H1 (cell line): Measurements from ENCODE around the gene AP2A2. TPM values are rescaled to one million over a fixed set of nuclear protein-coding genes. Genes with fewer than 3 reads are reported as not detected.

ENCODE experiments used
- CTCF ChIA-PET: fragments of 300-600 bp; sonication (Branson Sonifier 250); formaldehyde crosslinking; loops from one replicate; lab custom pipeline; 2021; ENCODE audit not compliant: partially characterized antibody; lab: Charles Lee
- POLR2A ChIA-PET: fragments of 300-600 bp; sonication (Branson Sonifier 250); formaldehyde crosslinking; loops from one replicate; lab custom pipeline; 2021; ENCODE audit warnings: inconsistent platforms; ENCODE audit not compliant: partially characterized antibody; lab: Charles Lee
- DNase-seq, 2 experiments: peaks; one replicate each; pipeline versions ENCODE4 v3.0.0 to v3.0.0-alpha.2; 2010 to 2022; ENCODE audit warnings: low spot score in 2 of 2, low read depth in 1 of 2, mixed read lengths in 1 of 2
- FAIRE-seq: peaks from 2 replicates; lab custom pipeline; 2011; peaks lifted over from hg19 to GRCh38; lab: Jason Lieb, UNC
- H2AFZ ChIP-seq: 2 replicates; pipeline ENCODE4 v1.8.1; 2012; ENCODE audit warnings: low read length, inconsistent platforms
- H2AK5ac ChIP-seq: 2 replicates; pipeline ENCODE4 v1.6.1; 2013; ENCODE audit warnings: low read depth, low read length
- H2BK120ac ChIP-seq: replicated peaks from 2 replicates; pipeline ENCODE3; 2013; ENCODE audit warnings: low read depth, low read length, inconsistent platforms
- H2BK12ac ChIP-seq: 2 replicates; pipeline ENCODE4 v1.6.1; 2013; ENCODE audit warnings: low read depth, low read length
- H2BK15ac ChIP-seq: 2 replicates; pipeline ENCODE4 v1.6.1; 2013; ENCODE audit warnings: low read length
- H2BK20ac ChIP-seq: 2 replicates; pipeline ENCODE4 v1.6.1; 2013; ENCODE audit warnings: low read length
- H2BK5ac ChIP-seq: 2 replicates; pipeline ENCODE4 v1.6.1; 2013; ENCODE audit warnings: low read depth, low read length
- H3K14ac ChIP-seq: 2 replicates; pipeline ENCODE4 v1.6.1; 2013; ENCODE audit warnings: inconsistent platforms; ENCODE audit not compliant: insufficient read length
- H3K18ac ChIP-seq: 2 replicates; pipeline ENCODE4 v1.6.1; 2013; ENCODE audit warnings: low read length; ENCODE audit errors: extremely low read depth
- H3K23ac ChIP-seq: 2 replicates; pipeline ENCODE4 v1.6.1; 2013; ENCODE audit warnings: inconsistent platforms; ENCODE audit not compliant: insufficient read length
- H3K23me2 ChIP-seq: 2 replicates; pipeline ENCODE4 v1.6.1; 2013; ENCODE audit warnings: low read depth, low read length
- H3K27ac ChIP-seq: 2 replicates; pipeline ENCODE4 v1.6.1; 2011; ENCODE audit warnings: low read depth, low read length, inconsistent platforms
- H3K27me3 ChIP-seq, 4 experiments: replicated peaks in 1 of 4; 1 replicate in 1 of 4; 2 replicates in 3 of 4; pipeline versions ENCODE4 v1.6.1 to v1.8.1; 2011 to 2013; ENCODE audit warnings: low read length in 3 of 4, mild to moderate bottlenecking in 3 of 4, inconsistent platforms in 2 of 4, mixed read lengths in 2 of 4, moderate library complexity in 1 of 4; ENCODE audit not compliant: control insufficient read depth in 3 of 4, insufficient read depth in 3 of 4; ENCODE audit errors: extremely low read depth in 1 of 4
- H3K36me3 ChIP-seq, 4 experiments: 2 replicates each; pipeline versions ENCODE4 v1.6.1 to v1.8.1; 2011 to 2013; ENCODE audit warnings: mild to moderate bottlenecking in 4 of 4, low read length in 3 of 4, moderate library complexity in 2 of 4, control low read depth in 1 of 4, inconsistent platforms in 1 of 4; ENCODE audit not compliant: insufficient read depth in 4 of 4, control insufficient read depth in 2 of 4
- H3K4ac ChIP-seq: replicated peaks from 2 replicates; pipeline ENCODE3; 2013; ENCODE audit warnings: low read length, low read depth, mixed read lengths, inconsistent platforms; ENCODE audit not compliant: insufficient read length
- H3K4me1 ChIP-seq, 4 experiments: replicated peaks in 1 of 4; 1 replicate in 1 of 4; 2 replicates in 3 of 4; pipeline versions ENCODE4 v1.6.1 to v1.8.1; 2011 to 2013; ENCODE audit warnings: low read length in 3 of 4, inconsistent platforms in 2 of 4, mixed read lengths in 1 of 4; ENCODE audit not compliant: insufficient read depth in 4 of 4, control insufficient read depth in 3 of 4
- H3K4me2 ChIP-seq, 2 experiments: 2 replicates each; pipeline versions ENCODE4 v1.6.1 to v1.8.1; 2011 to 2013; ENCODE audit warnings: low read depth in 2 of 2, low read length in 2 of 2, control low read depth in 1 of 2, inconsistent platforms in 1 of 2, mild to moderate bottlenecking in 1 of 2; ENCODE audit not compliant: insufficient read depth in 1 of 2
- H3K4me3 ChIP-seq, 4 experiments: fragments of 200-600, 300-600 bp in 1 of 4; sonication (generic), shearing (Covaris generic), sonication (Bioruptor Twin) in 1 of 4; 2 replicates each; pipeline versions ENCODE4 v1.5.1 to v1.8.1; 2011 to 2016; ENCODE audit warnings: low read length in 4 of 4, low read depth in 3 of 4, control low read depth in 2 of 4, inconsistent platforms in 2 of 4, mild to moderate bottlenecking in 2 of 4, mixed read lengths in 1 of 4, moderate library complexity in 1 of 4; ENCODE audit not compliant: insufficient read depth in 2 of 4; ENCODE audit errors: extremely low read depth in 1 of 4
- H3K56ac ChIP-seq: replicated peaks from 2 replicates; pipeline ENCODE3; 2013; ENCODE audit warnings: low read depth, mild to moderate bottlenecking, mixed read lengths, low read length, inconsistent platforms; ENCODE audit not compliant: insufficient read length
- H3K79me1 ChIP-seq: 2 replicates; pipeline ENCODE4 v1.6.1; 2013; ENCODE audit warnings: low read depth, low read length, control low read depth
- H3K79me2 ChIP-seq, 2 experiments: 2 replicates each; pipeline versions ENCODE4 v1.6.1 to v1.8.1; 2012 to 2013; ENCODE audit warnings: low read length in 2 of 2, mild to moderate bottlenecking in 2 of 2, inconsistent platforms in 1 of 2; ENCODE audit not compliant: insufficient read depth in 2 of 2, control insufficient read depth in 1 of 2
- H3K9ac ChIP-seq, 4 experiments: replicated peaks in 1 of 4; 1 replicate in 1 of 4; 2 replicates in 3 of 4; pipeline versions ENCODE4 v1.6.1 to v1.8.1; 2011 to 2013; ENCODE audit warnings: low read depth in 3 of 4, low read length in 3 of 4, control low read depth in 2 of 4, mild to moderate bottlenecking in 2 of 4, moderate library complexity in 2 of 4, inconsistent platforms in 1 of 4; ENCODE audit errors: extremely low read depth in 1 of 4
- H3K9me3 ChIP-seq, 2 experiments: 2 replicates each; pipeline versions ENCODE4 v1.6.1 to v1.8.1; 2012 to 2013; ENCODE audit warnings: mild to moderate bottlenecking in 2 of 2, moderate library complexity in 2 of 2, control low read depth in 1 of 2, inconsistent platforms in 1 of 2, low read depth in 1 of 2, low read length in 1 of 2, mixed read lengths in 1 of 2; ENCODE audit not compliant: insufficient read depth in 2 of 2
- H4K20me1 ChIP-seq, 2 experiments: replicated peaks in 1 of 2; 2 replicates each; pipeline versions ENCODE3 to v1.8.1; 2011 to 2013; ENCODE audit warnings: inconsistent platforms in 2 of 2, low read length in 2 of 2, mild to moderate bottlenecking in 1 of 2; ENCODE audit not compliant: insufficient read depth in 2 of 2, control insufficient read depth in 1 of 2
- H4K5ac ChIP-seq: 2 replicates; pipeline ENCODE4 v1.6.1; 2013; ENCODE audit warnings: low read length, low read depth, mixed read lengths, inconsistent platforms; ENCODE audit not compliant: insufficient read length
- H4K8ac ChIP-seq: 2 replicates; pipeline ENCODE4 v1.8.0; 2013; ENCODE audit warnings: mild to moderate bottlenecking, moderate library complexity, low read length, inconsistent platforms; ENCODE audit not compliant: insufficient read depth; ENCODE audit errors: extremely low read depth
- H4K91ac ChIP-seq: replicated peaks from 2 replicates; pipeline ENCODE3; 2013; ENCODE audit warnings: low read length, mixed read lengths, inconsistent platforms; ENCODE audit not compliant: insufficient read length
- FOSL1 ChIP-seq: IDR thresholded peaks from 2 replicates; pipeline ENCODE4 v1.6.1; 2011; ENCODE audit warnings: mild to moderate bottlenecking, low read depth, low read length, moderate library complexity; ENCODE audit not compliant: insufficient read depth
- POLR2AphosphoS5 ChIP-seq: IDR thresholded peaks from 2 replicates; pipeline ENCODE4 v1.6.1; 2011; ENCODE audit warnings: low read depth, low read length
- RFX5 ChIP-seq: IDR thresholded peaks from 2 replicates; pipeline ENCODE4 v1.6.1; 2011; ENCODE audit warnings: low read depth, low read length, improper control_type of control experiment, borderline replicate concordance
- RNF2 ChIP-seq: fragments of 200-900, 300-1000 bp; sonication (generic); IDR thresholded peaks from 2 replicates; pipeline ENCODE4 v1.7.1; 2016; ENCODE audit warnings: borderline replicate concordance, low read depth, mild to moderate bottlenecking, antibody characterized with exemption, low read length; ENCODE audit not compliant: poor library complexity, severe bottlenecking; ENCODE audit errors: missing control alignments
- SP2 ChIP-seq: IDR thresholded peaks from 2 replicates; pipeline ENCODE4 v1.6.1; 2012; ENCODE audit warnings: mild to moderate bottlenecking, low read length, inconsistent platforms
- TEAD4 ChIP-seq: IDR thresholded peaks from 2 replicates; pipeline ENCODE4 v1.6.1; 2012; ENCODE audit warnings: low read depth, low read length, inconsistent platforms, mixed read lengths
- WGBS, 2 experiments: shearing (Covaris generic) in 1 of 2; methylation state at CpG; one replicate each; pipeline versions ENCODE4 v1.1.6 to v1.1.7; 2013 to 2015; ENCODE audit warnings: low lambda C conversion rate in 2 of 2, mixed read lengths in 2 of 2, inconsistent platforms in 1 of 2, low coverage in 1 of 2, missing lambda C conversion rate in 1 of 2; ENCODE audit not compliant: insufficient replicate concordance in 2 of 2, insufficient coverage in 1 of 2, insufficient read length in 1 of 2; ENCODE audit errors: extremely low coverage in 1 of 2, missing lambda C conversion rate in 1 of 2; 5-methylcytosine and 5-hydroxymethylcytosine counted together
- polyA plus RNA-seq, 7 experiments: library from polyadenylated mRNA; depleted of rRNA in 3 of 7; stranded (reverse) in 5 of 7; unstranded in 2 of 7; fragments of >200 nt in 5 of 7; fragments of 200-250 nt in 2 of 7; gene quantifications; 1 replicate in 5 of 7; 2 replicates in 1 of 7; 4 replicates in 1 of 7; pipeline versions ENCODE4 v1.2.1 to v1.2.3, GENCODE V29; 2011 to 2013; ENCODE audit warnings: missing spikeins in 2 of 7, mixed read lengths in 2 of 7
- total RNA-seq: library from RNA; stranded (reverse); fragmentation: NEBNext Ultra II Directional; extraction: Animal tissue kit (Norgen Biotek cat#: 25700); gene quantifications from 2 replicates; pipeline ENCODE4 v1.2.1, GENCODE V29; 2021
- TF ChIP-seq, protein P1 (sequence below): IDR thresholded peaks from 2 replicates; pipeline ENCODE4 v1.6.1; 2011; ENCODE audit warnings: low read depth, mild to moderate bottlenecking, low read length; ENCODE audit not compliant: insufficient read depth
- TF ChIP-seq, protein P2 (sequence below), 3 experiments: IDR thresholded peaks; 1 replicate in 2 of 3; 2 replicates in 1 of 3; pipeline versions ENCODE4 v1.5.1 to v1.6.1; 2011; ENCODE audit warnings: low read length in 3 of 3, mild to moderate bottlenecking in 3 of 3, inconsistent platforms in 2 of 3, low read depth in 1 of 3, moderate library complexity in 1 of 3; ENCODE audit not compliant: insufficient read depth in 1 of 3; ENCODE audit errors: control extremely low read depth in 1 of 3

AP2A2 gene
- total and polyA plus RNA-seq, 2 of the 8 experiments (the other 6 are each of a cell fraction or from before 2014, with no cell fraction given): 50.0 to 65.0 TPM

DNA sequence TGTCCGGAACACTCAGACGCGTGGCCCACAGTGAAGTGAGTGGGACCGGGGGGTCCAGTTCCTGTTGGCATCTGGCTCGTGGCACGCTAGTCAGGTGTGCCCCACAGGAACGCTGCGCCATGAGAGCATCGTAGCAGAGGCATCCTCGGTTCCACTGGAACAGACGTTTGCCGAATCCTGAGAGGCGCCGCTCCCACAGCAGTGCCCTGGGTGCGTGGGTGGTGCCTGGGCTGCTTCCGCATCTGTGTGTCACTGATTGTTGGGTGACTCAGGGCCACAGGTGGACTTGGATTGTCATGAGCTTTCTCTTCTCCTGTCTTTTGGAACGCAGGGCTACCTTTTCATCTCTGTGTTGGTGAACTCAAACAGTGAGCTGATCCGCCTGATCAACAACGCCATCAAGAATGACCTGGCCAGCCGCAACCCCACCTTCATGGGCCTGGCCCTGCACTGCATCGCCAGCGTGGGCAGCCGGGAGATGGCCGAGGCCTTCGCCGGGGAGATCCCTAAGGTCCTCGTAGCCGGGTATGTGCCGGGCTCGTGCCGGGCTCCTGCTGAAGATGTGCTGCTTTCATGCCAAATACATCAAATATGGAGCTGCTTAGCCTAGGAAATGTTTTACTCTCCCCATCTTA, 46.2 kb downstream of the AP2A2 start:
- peaks cover 12% of the 10 kb centered on the region for H3K79me1 ChIP-seq
- H3K27ac ChIP-seq: no peak overlapping the region
- H2BK12ac ChIP-seq: no peak overlapping the region
- H3K4me2 ChIP-seq: no peak overlapping the region
- ChIA-PET POLR2A (interaction anchor here (0.9 to 1.6 kb wide), 2 partner anchors 27 to 84 kb away, joined by 3 to 6 read pairs; no protein-coding TSS in a partner anchor), CTCF (interaction anchor here (0.6 to 3.0 kb wide), 9 partner anchors 12 to 196 kb away, joined by 3 to 9 read pairs (median 4); no protein-coding TSS in a partner anchor)
- H2BK5ac ChIP-seq: no peak overlapping the region
- DNase-seq (no peak), FAIRE-seq (no peak)
- 91% methylated on average over 30 of the region's 31 CpGs; no CpG with 5 or more reads in 1 of the 2 experiments for WGBS, 2 experiments
- no peak overlapping the region for H3K4me3 ChIP-seq
- no peak overlapping the region for H3K4ac ChIP-seq
- peaks cover 0 to 11% of the 10 kb centered on the region in 2 experiments for H4K20me1 ChIP-seq
- no peak overlapping the region for H3K56ac ChIP-seq
- H4K5ac ChIP-seq: no peak overlapping the region
- H3K27me3 ChIP-seq: no peaks in the 10 kb centered on the region
- H3K14ac ChIP-seq: no peak overlapping the region
- no peak overlapping the region for H2AK5ac ChIP-seq
- H2BK120ac ChIP-seq: no peak overlapping the region
- H3K4me1 ChIP-seq: peaks cover 0 to 2% (median 1%) of the 10 kb centered on the region in 4 experiments; a peak in 2 of 7 replicates
- no peak overlapping the region for H3K23ac ChIP-seq
- no peak overlapping the region for H4K91ac ChIP-seq
- H2BK15ac ChIP-seq: no peak overlapping the region
- no peak overlapping the region for H2BK20ac ChIP-seq
- no peaks in the 10 kb centered on the region for H3K9me3 ChIP-seq
- H3K36me3 ChIP-seq: peaks cover 4 to 18% (median 14%) of the 10 kb centered on the region in 4 experiments; a peak in 5 of 8 replicates
- peaks cover 0 to 4% of the 10 kb centered on the region in 2 experiments; a peak in 1 of 4 replicates for H3K79me2 ChIP-seq
- H4K8ac ChIP-seq: no peak overlapping the region
- H3K23me2 ChIP-seq: no peaks in the 10 kb centered on the region
- H2AFZ ChIP-seq: no peak overlapping the region
- no peak overlapping the region for H3K18ac ChIP-seq
- no peak overlapping the region for H3K9ac ChIP-seq
- TF ChIP-seq SP2 (no peak), TEAD4 (no peak), RFX5 (no peak), POLR2AphosphoS5 (no peak), RNF2 (no peak), FOSL1 (no peak)
- TF ChIP-seq, protein P1, sequence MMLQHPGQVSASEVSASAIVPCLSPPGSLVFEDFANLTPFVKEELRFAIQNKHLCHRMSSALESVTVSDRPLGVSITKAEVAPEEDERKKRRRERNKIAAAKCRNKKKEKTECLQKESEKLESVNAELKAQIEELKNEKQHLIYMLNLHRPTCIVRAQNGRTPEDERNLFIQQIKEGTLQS: no peak
- TF ChIP-seq, protein P2, sequence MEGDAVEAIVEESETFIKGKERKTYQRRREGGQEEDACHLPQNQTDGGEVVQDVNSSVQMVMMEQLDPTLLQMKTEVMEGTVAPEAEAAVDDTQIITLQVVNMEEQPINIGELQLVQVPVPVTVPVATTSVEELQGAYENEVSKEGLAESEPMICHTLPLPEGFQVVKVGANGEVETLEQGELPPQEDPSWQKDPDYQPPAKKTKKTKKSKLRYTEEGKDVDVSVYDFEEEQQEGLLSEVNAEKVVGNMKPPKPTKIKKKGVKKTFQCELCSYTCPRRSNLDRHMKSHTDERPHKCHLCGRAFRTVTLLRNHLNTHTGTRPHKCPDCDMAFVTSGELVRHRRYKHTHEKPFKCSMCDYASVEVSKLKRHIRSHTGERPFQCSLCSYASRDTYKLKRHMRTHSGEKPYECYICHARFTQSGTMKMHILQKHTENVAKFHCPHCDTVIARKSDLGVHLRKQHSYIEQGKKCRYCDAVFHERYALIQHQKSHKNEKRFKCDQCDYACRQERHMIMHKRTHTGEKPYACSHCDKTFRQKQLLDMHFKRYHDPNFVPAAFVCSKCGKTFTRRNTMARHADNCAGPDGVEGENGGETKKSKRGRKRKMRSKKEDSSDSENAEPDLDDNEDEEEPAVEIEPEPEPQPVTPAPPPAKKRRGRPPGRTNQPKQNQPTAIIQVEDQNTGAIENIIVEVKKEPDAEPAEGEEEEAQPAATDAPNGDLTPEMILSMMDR (IDR thresholded peaks at IDR 0.05; ENCODE audit: control extremely low read depth in 1 of 3, insufficient read depth in 1 of 3, low read depth in 1 of 3, low read length in 3 of 3): no peak
